A549 (cell line): ENCODE measurements around the gene SLC10A7. TPM values are rescaled to one million over a fixed set of nuclear protein-coding genes. Genes with fewer than 3 reads are reported as not detected.
"Not testable (repeated sequence)": the region's sequence is repeated elsewhere in the genome, so short reads cannot be mapped to it uniquely, and the experiment has no call there.

Experiments
- ATAC-seq, 2 experiments: fragments of 200-7000 bp in 1 of 2; fragments of >200 bp in 1 of 2; cut with Nextera tagmentation in 1 of 2; cut with Tn5 transposase in 1 of 2; 3 replicates each; pipeline versions ENCODE4 v1.8.0 to v1.9.1; 2018 to 2020; ENCODE audit warnings: mild to moderate bottlenecking in 1 of 2, moderate library complexity in 1 of 2
- CTCF ChIA-PET: fragments of 300-600 bp; sonication (Branson Sonifier 250); formaldehyde crosslinking; extraction: SDS; loops from one replicate; lab custom pipeline; 2021; ENCODE audit warnings: antibody characterized with exemption, inconsistent platforms; lab: Yijun Ruan, JAX
- POLR2A ChIA-PET: fragments of 350-600 bp; formaldehyde crosslinking; extraction: SDS; loops from one replicate; lab custom pipeline; 2021; ENCODE audit warnings: antibody characterized with exemption, inconsistent platforms; lab: Yijun Ruan, JAX
- DNase-seq, 2 experiments: peaks; one replicate each; pipeline versions ENCODE4 v3.0.0 to v3.0.0-alpha.2; 2011 to 2016; ENCODE audit warnings: low read depth in 1 of 2, low spot score in 1 of 2
- FAIRE-seq: peaks from 2 replicates; lab custom pipeline; 2011; peaks lifted over from hg19 to GRCh38; lab: Jason Lieb, UNC
- H3K27ac ChIP-seq, 2 experiments: fragments of >200 bp; sonication (Bioruptor Twin); formaldehyde crosslinking; 3 replicates each; pipeline ENCODE4 v1.5.1; 2016 to 2017
- H3K4me1 ChIP-seq: fragments of >200 bp; sonication (Bioruptor Twin); formaldehyde crosslinking; 3 replicates; pipeline ENCODE4 v1.6.1; 2016
- H3K4me2 ChIP-seq: fragments of >200 bp; sonication (Bioruptor Twin); formaldehyde crosslinking; 3 replicates; pipeline ENCODE4 v1.6.1; 2016
- H3K4me3 ChIP-seq: fragments of >200 bp; sonication (Bioruptor Twin); formaldehyde crosslinking; 3 replicates; pipeline ENCODE4 v1.5.1; 2016
- H3K9me3 ChIP-seq: fragments of >200 bp; sonication (Bioruptor Twin); formaldehyde crosslinking; 3 replicates; pipeline ENCODE4 v1.6.1; 2016
- ATOH8 ChIP-seq: fragments of 250-450 bp; sonication (Bioruptor Pico); IDR thresholded peaks from 2 replicates; pipeline ENCODE4 v1.5.0; 2020; ENCODE audit warnings: low read depth, mild to moderate bottlenecking, moderate library complexity
- CBX8 ChIP-seq: fragments of 200-600 bp; sonication (generic); IDR thresholded peaks from 2 replicates; pipeline ENCODE4 v1.6.1; 2016
- CHD2 ChIP-seq: fragments of 150-350 bp; IDR thresholded peaks from 2 replicates; pipeline ENCODE4 v1.6.1; 2014; ENCODE audit warnings: low read length; ENCODE audit not compliant: partially characterized antibody
- ELK1 ChIP-seq: fragments of 150-350 bp; IDR thresholded peaks from 2 replicates; pipeline ENCODE4 v1.6.1; 2014; ENCODE audit warnings: low read depth, mild to moderate bottlenecking, low read length
- FOSL2 ChIP-seq, 2 experiments: fragments of 450-650 bp in 1 of 2; fragments of >200 bp in 1 of 2; sonication (Bioruptor Twin) in 1 of 2; formaldehyde crosslinking; IDR thresholded peaks; 2 replicates each; pipeline versions ENCODE4 v1.5.0 to v1.6.1; 2016 to 2020; ENCODE audit warnings: mild to moderate bottlenecking in 1 of 2, moderate library complexity in 1 of 2
- GATA3 ChIP-seq: IDR thresholded peaks from 2 replicates; pipeline ENCODE4 v1.6.1; 2012; ENCODE audit warnings: borderline replicate concordance
- HES2 ChIP-seq: fragments of >200 bp; sonication (Bioruptor Twin); formaldehyde crosslinking; IDR thresholded peaks from 2 replicates; pipeline ENCODE4 v1.6.1; 2016
- JUN ChIP-seq, 2 experiments: fragments of >200 bp; sonication (Bioruptor Twin); formaldehyde crosslinking; IDR thresholded peaks; 2 replicates in 1 of 2; 3 replicates in 1 of 2; pipeline ENCODE4 v1.6.1; 2016 to 2017
- JUNB ChIP-seq: fragments of >200 bp; sonication (Bioruptor Twin); formaldehyde crosslinking; IDR thresholded peaks from 2 replicates; pipeline ENCODE4 v1.6.1; 2016
- MYC ChIP-seq: IDR thresholded peaks from 2 replicates; pipeline ENCODE4 v1.6.1; 2012; ENCODE audit warnings: mild to moderate bottlenecking, inconsistent platforms, low read length, improper control_type of control experiment, borderline replicate concordance
- NFE2L2 ChIP-seq: fragments of 150-350 bp; conservative IDR thresholded peaks from 2 replicates; pipeline ENCODE4 v1.6.1; 2014; ENCODE audit warnings: low read length
- NPAS2 ChIP-seq: fragments of 250-450 bp; sonication (Bioruptor Pico); IDR thresholded peaks from 2 replicates; pipeline ENCODE4 v1.8.0; 2022; ENCODE audit warnings: mild to moderate bottlenecking, moderate library complexity, borderline replicate concordance
- NR3C1 ChIP-seq: fragments of >200 bp; sonication (Bioruptor Twin); formaldehyde crosslinking; IDR thresholded peaks from 3 replicates; pipeline ENCODE4 v1.6.1; 2017
- POLR2A ChIP-seq: IDR thresholded peaks from 2 replicates; pipeline ENCODE4 v1.6.1; 2012; ENCODE audit warnings: mild to moderate bottlenecking, low read length
- RFX5 ChIP-seq: fragments of 450-650 bp; IDR thresholded peaks from 2 replicates; pipeline ENCODE4 v1.7.1; 2014; ENCODE audit warnings: antibody characterized with exemption, mild to moderate bottlenecking, moderate library complexity
- TP53 ChIP-seq: fragments of 250-450 bp; sonication (Bioruptor Pico); IDR thresholded peaks from 2 replicates; pipeline ENCODE4 v1.5.0; 2021; ENCODE audit warnings: mild to moderate bottlenecking, moderate library complexity
- ZFP36 ChIP-seq: fragments of 450-650 bp; IDR thresholded peaks from 2 replicates; pipeline ENCODE4 v1.6.1; 2014; ENCODE audit warnings: borderline replicate concordance; ENCODE audit not compliant: partially characterized antibody
- WGBS: methylation state at CpG from one replicate; pipeline ENCODE4 v1.1.6; 2017; ENCODE audit errors: missing lambda C conversion rate; 5-methylcytosine and 5-hydroxymethylcytosine counted together
- polyA plus RNA-seq, 4 experiments: library from polyadenylated mRNA; depleted of rRNA in 3 of 4; stranded (reverse); fragments of >200 nt; fragmentation: RNase III in 1 of 4; extraction: RNeasy Plus Mini Kit Qiagen cat#74134 plus additional on column Dnase treatment in 1 of 4; gene quantifications; 2 replicates in 3 of 4; 3 replicates in 1 of 4; pipeline ENCODE4 v1.2.3, GENCODE V29; 2011 to 2017

SLC10A7 gene
- polyA plus RNA-seq, 2 of the 4 experiments (the other 2 are of a cell fraction), result 1.3 to 6.5 TPM

- CTCF ChIA-PET, result no interaction called here
- Histone ChIP-seq H3K9me3 (no peaks in the 10 kb centered on the region), H3K4me2 (no peak overlapping the region), H3K4me1 (no peaks in the 10 kb centered on the region), H3K27ac (no peak overlapping the region), H3K4me3 (no peak overlapping the region)
- no peak for DNase-seq
- TF ChIP-seq ATOH8 (CRISPR knock-in tag), result no peak
- TF ChIP-seq NPAS2 (CRISPR knock-in tag), result no peak
- TF ChIP-seq FOSL2 (IDR thresholded peaks at IDR 0.05), result no peak
- TF ChIP-seq FOSL2 (CRISPR knock-in tag; IDR thresholded peaks at IDR 0.05), result no peak
- POLR2A ChIA-PET, result no interaction called here
- 85% methylated on average over 2 of the region's 2 CpGs for WGBS
- no peak for FAIRE-seq
- ATAC-seq, result no peak
Observed at GRCh38 chr4:146368209-146368608, 153.5 kb downstream of the SLC10A7 start.

GRCh38 chr4:146367347-146367746 is 154.4 kb downstream of the SLC10A7 start:
- Histone ChIP-seq H3K27ac (no peak overlapping the region), H3K4me3 (no peak overlapping the region), H3K9me3 (no peaks in the 10 kb centered on the region), H3K4me1 (no peaks in the 10 kb centered on the region), H3K4me2 (no peak overlapping the region)
- CTCF ChIA-PET, result no interaction called here
- POLR2A ChIA-PET, result no interaction called here
- FAIRE-seq, result no peak
- DNase-seq, result no peak
- TF ChIP-seq ELK1, result no peak
- TF ChIP-seq JUNB, result no peak
- no peak for TF ChIP-seq GATA3
- 46% methylated on average over 1 of the region's 1 CpG for WGBS
- ATAC-seq, result no peak

GRCh38 chr4:146359771-146360170 is 162.0 kb downstream of the SLC10A7 start:
- FAIRE-seq (no peak), DNase-seq (no peak), ATAC-seq (no peak)
- no peak overlapping the region for H3K27ac ChIP-seq
- CTCF ChIA-PET, result no interaction called here
- H3K4me2 ChIP-seq, result no peak overlapping the region
- H3K9me3 ChIP-seq, result no peaks in the 10 kb centered on the region
- POLR2A ChIA-PET, result no interaction called here
- no peak overlapping the region for H3K4me3 ChIP-seq
- no peaks in the 10 kb centered on the region for H3K4me1 ChIP-seq
- TF ChIP-seq CBX8, result no peak
- no peak for TF ChIP-seq ATOH8 (CRISPR knock-in tag)
- TF ChIP-seq NR3C1, result no peak
- TF ChIP-seq RFX5, result no peak
- TF ChIP-seq CHD2, result no peak
- TF ChIP-seq MYC, result no peak
- TF ChIP-seq TP53 (CRISPR knock-in tag), result no peak
- no peak for TF ChIP-seq JUN (IDR thresholded peaks at IDR 0.05)
- TF ChIP-seq POLR2A, result no peak
- no peak for TF ChIP-seq ZFP36
- TF ChIP-seq NFE2L2, result no peak
- TF ChIP-seq HES2, result no peak
- no peak for TF ChIP-seq FOSL2 (IDR thresholded peaks at IDR 0.05)
- TF ChIP-seq FOSL2 (CRISPR knock-in tag; IDR thresholded peaks at IDR 0.05), result no peak

- H3K9me3 ChIP-seq, ATAC-seq, CTCF ChIA-PET, H3K27ac ChIP-seq, FAIRE-seq, H3K4me1 ChIP-seq, POLR2A ChIA-PET, DNase-seq: not testable (repeated sequence)
- WGBS, result 88% methylated on average over 6 of the region's 26 CpGs
- Histone ChIP-seq H3K4me3 (peak overlapping the region; percentile 32; the same call in 1 of the 3 replicates), H3K4me2 (0 out of 3 replicates have a peak overlapping the region, but pooled peaks have one; percentile 33)
Observed at GRCh38 chr4:146350114-146350513, 171.6 kb downstream of the SLC10A7 start.
